Stimulated activated naive B cell treated with anti-CD40 and anti-IgM and Interleukin-4, amounts not matched to agents 10 μg/mL and 1 μg/mL and 100 μg/mL, for 72 hours (primary cell): ENCODE results near the gene ZNHIT3.

Experiments used
- ATAC-seq, 2 donors: fragments of 150-1000 bp; cut with Tn5 transposase; replicated peaks; 2 replicates each; pipeline ENCODE4 v1.10.0; 2021; ENCODE audit warnings: moderate library complexity in 1 of 2
- DNase-seq: peaks from one replicate; pipeline ENCODE4 v3.0.0; 2021
- H3K27ac Mint-ChIP-seq: one replicate; pipeline ENCODE4 v1.8.0; 2022; ENCODE audit warnings: mild to moderate bottlenecking, mixed read lengths
- H3K27me3 Mint-ChIP-seq, 2 donors: one replicate each; pipeline ENCODE4 v1.8.0; 2022; ENCODE audit warnings: mixed read lengths in 2 of 2
- H3K36me3 Mint-ChIP-seq, 2 donors: one replicate each; pipeline ENCODE4 v1.8.0; 2022; ENCODE audit warnings: mixed read lengths in 2 of 2, mild to moderate bottlenecking in 1 of 2
- H3K4me1 Mint-ChIP-seq, 2 donors: one replicate each; pipeline ENCODE4 v1.8.0; 2022; ENCODE audit warnings: mixed read lengths in 2 of 2, mild to moderate bottlenecking in 1 of 2
- H3K4me3 Mint-ChIP-seq, 2 donors: one replicate each; pipeline ENCODE4 v1.8.0; 2022; ENCODE audit warnings: mild to moderate bottlenecking in 2 of 2, mixed read lengths in 2 of 2, moderate library complexity in 1 of 2
- H3K9me3 Mint-ChIP-seq, 2 donors: one replicate each; pipeline ENCODE4 v1.8.0; 2022; ENCODE audit warnings: mixed read lengths in 2 of 2, mild to moderate bottlenecking in 1 of 2

The ZNHIT3 gene

GRCh38 chr17:36512641-36513040 is 26.2 kb downstream of the ZNHIT3 start:
- Mint-ChIP-seq H3K9me3 (no peaks in the 10 kb centered on the region), H3K36me3 (peaks cover 54 to 91% of the 10 kb centered on the region in 2 donors), H3K4me3 (no peak overlapping the region), H3K27me3 (no peaks in the 10 kb centered on the region), H3K27ac (peak overlapping the region; percentile 42), H3K4me1 (peaks cover 0 to 3% of the 10 kb centered on the region in 2 donors)
- no peak for DNase-seq
- ATAC-seq = no peak

GRCh38 chr17:36514856-36515255 is 28.4 kb downstream of the ZNHIT3 start:
- no peaks in the 10 kb centered on the region for H3K27me3 Mint-ChIP-seq
- DNase-seq = no peak
- ATAC-seq = no peak
- no peak overlapping the region for H3K27ac Mint-ChIP-seq
- H3K9me3 Mint-ChIP-seq = no peaks in the 10 kb centered on the region
- peaks cover 49 to 82% of the 10 kb centered on the region in 2 donors for H3K36me3 Mint-ChIP-seq
- peaks cover 6 to 14% of the 10 kb centered on the region in 2 donors for H3K4me1 Mint-ChIP-seq
- H3K4me3 Mint-ChIP-seq = no peak overlapping the region

DNA sequence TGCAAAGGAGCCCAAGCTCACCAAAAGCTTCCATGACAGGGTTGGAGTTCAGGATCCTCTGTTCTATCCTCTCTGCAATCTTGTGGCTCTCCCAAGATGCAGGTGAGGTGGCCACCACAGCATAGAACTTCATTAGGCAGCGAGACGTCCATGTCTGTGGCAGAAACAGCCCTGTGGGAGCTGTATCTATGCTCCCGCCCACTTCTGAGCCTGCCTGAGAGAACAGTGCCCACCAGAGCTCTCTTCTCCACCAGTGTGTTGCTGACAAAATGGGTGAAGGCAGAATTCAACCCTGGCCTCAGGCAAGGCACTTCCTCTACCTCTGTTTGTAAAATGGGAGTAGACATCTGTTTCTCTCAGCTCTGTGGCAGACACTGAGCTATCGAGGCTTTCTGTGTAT is 29.4 kb downstream of the ZNHIT3 start:
- Mint-ChIP-seq H3K9me3 (no peaks in the 10 kb centered on the region), H3K4me1 (peaks cover 7 to 16% of the 10 kb centered on the region in 2 donors), H3K4me3 (no peak overlapping the region), H3K27me3 (no peaks in the 10 kb centered on the region), H3K36me3 (peaks cover 50 to 82% of the 10 kb centered on the region in 2 donors), H3K27ac (no peak overlapping the region)
- DNase-seq (no peak), ATAC-seq (no peak)

- H3K4me3 Mint-ChIP-seq = no peak overlapping the region
- peaks cover 48 to 68% of the 10 kb centered on the region in 2 donors for H3K36me3 Mint-ChIP-seq
- peaks cover 17 to 21% of the 10 kb centered on the region in 2 donors for H3K4me1 Mint-ChIP-seq
- H3K27me3 Mint-ChIP-seq = no peaks in the 10 kb centered on the region
- no peaks in the 10 kb centered on the region for H3K9me3 Mint-ChIP-seq
- DNase-seq = no peak
- H3K27ac Mint-ChIP-seq = no peak overlapping the region
- ATAC-seq = no peak
Measured at GRCh38 chr17:36523113-36523512, 36.6 kb downstream of the ZNHIT3 start.

DNA sequence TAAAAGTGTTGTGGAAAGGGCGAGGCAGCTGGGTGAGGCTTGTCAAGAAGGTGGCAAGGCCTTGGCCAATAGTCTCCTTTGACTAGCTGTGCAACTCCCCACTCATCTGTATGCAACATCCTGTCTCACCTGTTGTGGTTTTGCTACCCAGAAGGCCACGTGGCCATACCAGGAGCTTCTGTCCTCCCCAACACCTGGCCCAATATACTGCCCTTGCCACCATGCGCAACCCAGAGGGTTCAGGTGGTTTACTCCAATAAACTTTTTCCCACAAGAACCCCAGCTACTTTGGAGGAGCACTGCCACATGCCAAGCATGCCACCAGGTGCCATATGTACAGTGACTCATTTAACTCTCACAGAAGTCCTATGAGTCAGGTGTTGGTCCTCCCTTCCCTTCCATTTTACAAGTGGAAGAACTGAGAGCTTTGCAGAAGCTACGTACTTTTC is 38.0 kb downstream of the ZNHIT3 start:
- DNase-seq = no peak
- Mint-ChIP-seq H3K4me3 (no peak overlapping the region), H3K4me1 (peaks cover 16 to 17% of the 10 kb centered on the region in 2 donors), H3K36me3 (peaks cover 47 to 67% of the 10 kb centered on the region in 2 donors), H3K27ac (no peak overlapping the region), H3K27me3 (no peaks in the 10 kb centered on the region), H3K9me3 (no peaks in the 10 kb centered on the region)
- ATAC-seq = peak in 1 of 2 donors; percentile 36

DNA sequence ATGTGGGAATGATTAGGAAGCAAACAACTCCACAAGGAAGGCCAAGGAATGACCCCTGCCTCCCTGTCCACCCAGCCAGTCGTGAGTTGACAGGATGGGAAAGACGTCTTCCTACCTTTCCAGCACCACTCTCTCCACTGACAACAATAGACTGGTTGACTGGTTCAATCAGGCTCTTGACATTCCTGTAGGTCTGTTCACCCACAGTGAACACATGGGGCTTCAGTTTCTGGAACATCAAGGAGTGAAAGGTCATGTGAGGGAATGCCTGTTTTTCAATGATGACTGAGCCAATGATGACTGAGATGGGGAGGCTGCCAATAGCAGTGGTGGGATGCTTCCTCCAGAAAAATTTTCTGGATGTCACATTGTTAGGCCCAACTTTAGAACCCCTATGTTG is 38.6 kb downstream of the ZNHIT3 start:
- ATAC-seq = no peak
- Mint-ChIP-seq H3K4me3 (no peak overlapping the region), H3K36me3 (peaks cover 44 to 63% of the 10 kb centered on the region in 2 donors), H3K9me3 (no peaks in the 10 kb centered on the region), H3K27ac (no peak overlapping the region), H3K27me3 (no peaks in the 10 kb centered on the region), H3K4me1 (peaks cover 11 to 14% of the 10 kb centered on the region in 2 donors)
- no peak for DNase-seq

DNA sequence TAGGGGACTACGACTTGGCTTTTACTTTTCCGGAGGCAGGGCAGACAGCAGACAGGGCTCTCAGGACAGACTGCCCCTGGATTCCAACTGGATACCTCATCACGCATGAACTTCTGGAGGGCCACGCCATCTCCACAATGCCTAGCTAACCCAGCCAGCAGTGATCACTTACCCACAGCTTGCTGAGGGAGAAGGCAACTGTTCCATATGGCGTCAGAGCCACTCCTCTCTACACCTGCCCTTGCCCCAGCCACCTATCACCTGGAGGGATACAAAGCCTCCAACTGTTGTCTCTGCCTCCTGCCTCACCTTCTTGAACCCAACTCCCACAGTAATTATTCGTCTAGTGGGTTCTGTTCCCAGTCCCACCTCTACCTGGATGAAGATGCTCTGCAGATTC is 39.4 kb downstream of the ZNHIT3 start:
- Mint-ChIP-seq H3K9me3 (no peaks in the 10 kb centered on the region), H3K27ac (no peak overlapping the region), H3K4me3 (no peak overlapping the region), H3K27me3 (no peaks in the 10 kb centered on the region), H3K4me1 (peaks cover 11 to 14% of the 10 kb centered on the region in 2 donors), H3K36me3 (peaks cover 38 to 56% of the 10 kb centered on the region in 2 donors)
- DNase-seq (no peak), ATAC-seq (no peak)

DNA sequence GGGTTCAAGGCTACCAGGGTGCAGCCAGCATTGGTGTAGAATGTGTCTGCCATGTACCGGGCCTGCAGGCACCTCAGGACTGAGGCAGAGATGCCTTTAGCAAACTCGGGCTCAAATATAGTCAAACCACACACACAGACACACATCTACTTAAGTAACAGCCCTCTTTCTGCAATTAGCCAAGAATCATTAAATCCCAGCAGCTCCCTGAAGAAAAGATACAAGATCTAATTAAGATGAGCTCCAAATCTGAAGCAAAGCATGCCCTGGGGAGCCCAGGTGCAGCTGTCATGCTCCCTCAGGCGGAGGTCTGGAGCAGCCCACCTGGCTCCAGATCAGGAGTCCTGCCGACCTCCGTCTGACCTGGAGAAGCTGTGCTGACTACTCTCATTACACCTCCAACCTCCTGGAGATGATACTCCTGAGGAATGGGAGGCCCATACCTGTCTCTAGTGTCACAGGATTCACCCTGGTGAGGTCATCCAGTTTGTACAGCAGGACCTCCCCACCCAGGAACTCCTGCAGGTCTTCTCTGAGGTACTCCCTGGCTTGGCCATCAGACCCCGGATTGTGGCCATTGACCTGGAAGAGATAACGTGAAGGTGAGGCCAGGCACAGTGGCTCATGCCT is 41.3 kb downstream of the ZNHIT3 start:
- Mint-ChIP-seq H3K4me1 (peaks cover 20% of the 10 kb centered on the region in 2 donors), H3K27ac (no peak overlapping the region), H3K4me3 (no peak overlapping the region), H3K36me3 (peaks cover 46 to 59% of the 10 kb centered on the region in 2 donors), H3K27me3 (no peaks in the 10 kb centered on the region), H3K9me3 (no peaks in the 10 kb centered on the region)
- no peak for ATAC-seq
- no peak for DNase-seq

DNA sequence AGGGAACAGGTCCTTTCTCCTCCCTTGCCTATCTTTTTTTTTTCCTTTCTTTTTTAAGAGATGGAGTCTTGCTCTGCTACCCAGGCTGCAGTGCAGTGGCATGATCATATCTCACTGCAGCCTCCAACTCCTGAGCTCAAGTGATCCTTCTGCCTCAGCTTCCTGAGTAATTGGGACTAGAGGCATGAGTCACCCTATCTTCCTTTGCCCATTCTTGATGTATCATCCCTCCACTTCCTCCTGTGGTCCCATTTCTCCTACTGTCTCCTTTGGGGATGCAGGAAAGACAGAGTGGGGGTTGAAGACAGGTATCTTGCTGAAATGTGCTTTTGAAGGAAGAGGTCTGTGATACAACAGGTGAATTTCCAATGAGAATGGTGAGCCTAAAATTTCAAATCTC is 42.6 kb downstream of the ZNHIT3 start:
- Mint-ChIP-seq H3K27me3 (no peaks in the 10 kb centered on the region), H3K4me3 (no peak overlapping the region), H3K36me3 (peaks cover 48 to 62% of the 10 kb centered on the region in 2 donors), H3K9me3 (no peaks in the 10 kb centered on the region), H3K4me1 (peaks cover 26 to 34% of the 10 kb centered on the region in 2 donors), H3K27ac (no peak overlapping the region)
- ATAC-seq (no peak), DNase-seq (no peak)

GRCh38 chr17:36532435-36532975 is 46.0 kb downstream of the ZNHIT3 start:
- H3K27me3 Mint-ChIP-seq = no peaks in the 10 kb centered on the region
- no peaks in the 10 kb centered on the region for H3K9me3 Mint-ChIP-seq
- H3K36me3 Mint-ChIP-seq = peaks cover 38 to 58% of the 10 kb centered on the region in 2 donors
- ATAC-seq (no peak), DNase-seq (no peak)
- peaks cover 27 to 48% of the 10 kb centered on the region in 2 donors for H3K4me1 Mint-ChIP-seq
- peak overlapping the region; percentile 9 to 32 for H3K4me3 Mint-ChIP-seq
- peak overlapping the region; percentile 71 for H3K27ac Mint-ChIP-seq

- DNase-seq (peak; percentile 58), ATAC-seq (peak; percentile 41 to 43)
- Mint-ChIP-seq H3K27me3 (no peaks in the 10 kb centered on the region), H3K4me3 (peak overlapping the region; percentile 95 to 96), H3K9me3 (no peaks in the 10 kb centered on the region), H3K4me1 (peaks cover 25 to 46% of the 10 kb centered on the region in 2 donors), H3K36me3 (peaks cover 29 to 49% of the 10 kb centered on the region in 2 donors), H3K27ac (peak overlapping the region; percentile 99)
Measured at GRCh38 chr17:36533935-36534839, 47.7 kb downstream of the ZNHIT3 start.

DNA sequence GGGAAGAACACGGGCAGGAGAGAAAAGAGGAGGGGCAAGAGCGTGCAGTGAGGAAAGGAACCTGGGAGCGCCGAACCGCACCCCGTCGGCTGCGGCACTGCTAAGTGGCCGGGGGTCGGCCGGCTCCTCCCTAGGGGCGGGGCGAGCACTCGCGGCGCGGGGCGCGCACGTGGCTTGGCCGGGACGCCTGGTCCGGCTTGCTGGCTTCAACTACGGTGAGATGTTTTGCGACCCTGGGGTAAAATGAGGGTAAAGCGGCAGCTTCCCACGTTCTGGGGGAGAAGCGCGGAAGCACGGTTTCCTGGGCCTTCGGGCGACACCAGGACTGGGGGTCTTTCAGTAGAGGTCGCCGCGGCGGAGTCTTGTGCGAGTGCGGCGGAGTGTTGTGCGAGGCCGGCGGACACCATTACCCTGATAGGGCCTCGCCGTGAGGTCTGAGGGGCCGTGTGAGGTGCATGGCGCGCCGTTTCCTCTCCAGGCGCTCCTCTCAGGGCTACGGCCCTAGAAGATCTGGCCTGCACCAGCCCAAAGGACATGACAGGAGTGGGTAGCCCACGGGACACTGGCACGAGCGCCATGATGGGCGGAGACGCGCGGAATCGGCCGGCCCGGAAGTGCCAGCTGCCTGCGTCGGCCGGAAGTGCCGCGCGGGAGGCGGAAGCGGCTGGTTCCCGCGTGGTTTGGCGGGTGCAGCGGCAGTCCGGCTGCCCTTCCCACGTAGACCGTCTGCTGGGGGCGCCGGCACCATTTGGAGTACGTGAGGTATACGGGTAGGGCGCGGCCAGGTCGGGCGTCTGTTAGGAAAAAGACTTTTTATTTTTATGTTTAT is 48.6 kb downstream of the ZNHIT3 start, which contains the start of the genes MYO19 and PIGW:
MYO19 (minus strand) TSS at position 29 of the 829 bp plus-strand sequence. CDS start 2,330 bp downstream, outside the sequence.
PIGW (plus strand) TSS at position 148 of the 829 bp plus-strand sequence. CDS start 2,115 bp downstream, outside the sequence.
- H3K4me1 Mint-ChIP-seq = peaks cover 25 to 47% of the 10 kb centered on the region in 2 donors
- DNase-seq (peak; percentile 89), ATAC-seq (peak; percentile 87 to 89)
- peak within 1 kb of the TSS; percentile 95 to 96 for H3K4me3 Mint-ChIP-seq
- peaks cover 28 to 49% of the 10 kb centered on the region in 2 donors for H3K36me3 Mint-ChIP-seq
- H3K27ac Mint-ChIP-seq = peak within 1 kb of the TSS; percentile 99
- H3K9me3 Mint-ChIP-seq = no peaks in the 10 kb centered on the region
- H3K27me3 Mint-ChIP-seq = no peaks in the 10 kb centered on the region

DNA sequence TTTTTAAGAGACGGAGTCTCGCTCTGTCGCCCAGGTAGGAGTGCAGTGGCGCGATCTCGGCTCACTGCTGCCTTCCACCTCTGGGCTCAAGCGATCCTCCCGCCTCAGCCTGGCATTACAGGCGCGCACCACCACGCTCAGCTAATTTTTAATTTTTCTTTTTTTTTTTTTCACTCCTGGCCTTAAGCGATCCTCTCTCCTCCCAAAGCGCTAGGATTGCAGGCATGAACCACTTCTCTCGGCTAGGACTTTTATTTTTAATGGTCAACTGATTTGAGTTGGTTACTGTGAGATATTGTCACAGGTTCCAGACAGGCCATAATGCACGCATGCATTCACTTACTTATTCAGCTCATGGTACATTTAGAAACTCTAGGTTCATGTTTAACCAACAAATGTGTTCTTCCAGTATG is 49.2 kb downstream of the ZNHIT3 start:
- no peak for DNase-seq
- H3K27me3 Mint-ChIP-seq = no peaks in the 10 kb centered on the region
- H3K36me3 Mint-ChIP-seq = peaks cover 28 to 49% of the 10 kb centered on the region in 2 donors
- peak overlapping the region; percentile 99 for H3K27ac Mint-ChIP-seq
- H3K4me1 Mint-ChIP-seq = peaks cover 25 to 48% of the 10 kb centered on the region in 2 donors
- ATAC-seq = peak; percentile 31 to 33
- no peaks in the 10 kb centered on the region for H3K9me3 Mint-ChIP-seq
- H3K4me3 Mint-ChIP-seq = peak overlapping the region; percentile 95 to 96
